Uterus (tissue), 4 donors: ENCODE measurements around the gene ZNF440. TPM values are rescaled to one million over a fixed set of nuclear protein-coding genes. Genes with fewer than 3 reads are reported as not detected.
"Not testable (repeated sequence)": the region's sequence is repeated elsewhere in the genome, so short reads cannot be mapped to it uniquely, and the experiment has no call there.

Experiments used
- DNase-seq, 2 donors: peaks; one replicate each; pipeline ENCODE4 v3.0.0-alpha.2; 2019 to 2020
- H3K27ac ChIP-seq, 2 donors: fragments of 200-600 bp; sonication (generic); 1 replicate in 1 of 2; 2 replicates in 1 of 2; pipeline ENCODE4 v1.5.1; 2016 to 2018
- H3K27me3 ChIP-seq, 2 donors: fragments of 200-600 bp; sonication (generic); one replicate each; pipeline ENCODE4 v1.5.1; 2018 to 2019; ENCODE audit warnings: control low read depth in 1 of 2
- H3K36me3 ChIP-seq, 2 donors: fragments of 200-600 bp; sonication (generic); one replicate each; pipeline ENCODE4 v1.5.1; 2019; ENCODE audit warnings: control low read depth in 1 of 2
- H3K4me1 ChIP-seq, 2 donors: fragments of 200-600 bp; sonication (generic); one replicate each; pipeline ENCODE4 v1.5.1; 2018 to 2019; ENCODE audit warnings: control low read depth in 1 of 2
- H3K4me3 ChIP-seq, 2 donors: fragments of 200-600 bp; sonication (generic); 1 replicate in 1 of 2; 2 replicates in 1 of 2; pipeline ENCODE4 v1.5.1; 2018 to 2019; ENCODE audit warnings: mild to moderate bottlenecking in 1 of 2
- H3K9me3 ChIP-seq, 2 donors: fragments of 200-600 bp; sonication (generic); one replicate each; pipeline ENCODE4 v1.5.1; 2019; ENCODE audit warnings: control low read depth in 1 of 2
- CTCF ChIP-seq, 4 experiments: fragments of 200-600 bp in 2 of 4; fragments of 450-650 bp in 2 of 4; sonication (generic) in 2 of 4; IDR thresholded peaks; one replicate each; pipeline ENCODE4 v1.5.1; 2016 to 2019; ENCODE audit warnings: antibody characterized with exemption in 4 of 4, mild to moderate bottlenecking in 2 of 4, moderate library complexity in 1 of 4
- POLR2A ChIP-seq, 2 donors: fragments of 450-650 bp; IDR thresholded peaks; one replicate each; pipeline ENCODE4 v1.6.1; 2016; ENCODE audit warnings: antibody characterized with exemption in 2 of 2, mild to moderate bottlenecking in 1 of 2, moderate library complexity in 1 of 2
- intact Hi-C: fragments of 100-400 bp; cut with DNase I; formaldehyde crosslinking; loops from one replicate; pipeline ENCODE4 v1.15.1; 2023; ENCODE audit warnings: low total_unique reads
- total RNA-seq, 4 donors: library from RNA; depleted of rRNA in 3 of 4; stranded (reverse); fragments of >200 nt in 3 of 4; gene quantifications; one replicate each; pipeline versions ENCODE4 v1.1.0 to v1.2.4, GENCODE V29; 2014 to 2023
- donor health status: DM: yes; HTN: yes; CAD: no.

The ZNF440 gene
- 100 to 1,000 TPM in 1 of 4 donors, 10 to 100 TPM in 3; 18.5 to 139 (median 23.0) TPM for total RNA-seq

GRCh38 chr19:11814029-11814699 is at the start of gene ZNF440:
Gene ZNF440, plus strand, starts transcription at chr19:11814273. Its CDS starts 175 bp downstream, at chr19:11814448.
- Histone ChIP-seq H3K4me3 (peak within 1 kb of the TSS; percentile 53 to 62), H3K36me3 (no peaks in the 10 kb centered on the region), H3K4me1 (no peaks in the 10 kb centered on the region), H3K27ac (peak within 1 kb of the TSS; percentile 67 to 83), H3K9me3 (no peaks in the 10 kb centered on the region), H3K27me3 (no peaks in the 10 kb centered on the region)
- TF ChIP-seq POLR2A (IDR thresholded peaks at IDR 0.05): peak; percentile 88
- no peak for TF ChIP-seq CTCF (IDR thresholded peaks at IDR 0.05)
- intact Hi-C loops: no loop called here
- peak; percentile 92 to 96 for DNase-seq

GRCh38 chr19:11766597-11767591 is 47.2 kb upstream of the ZNF440 start, which contains the start of gene ZNF441:
Gene ZNF441, plus strand, starts transcription at chr19:11767000. Its CDS starts 194 bp downstream, at chr19:11767194.
- no peaks in the 10 kb centered on the region for H3K4me1 ChIP-seq
- H3K4me3 ChIP-seq: peak within 1 kb of the TSS; percentile 45 to 79
- peak; percentile 95 to 97 for DNase-seq
- H3K36me3 ChIP-seq: no peaks in the 10 kb centered on the region
- TF ChIP-seq CTCF (IDR thresholded peaks at IDR 0.05) (no peak), POLR2A (IDR thresholded peaks at IDR 0.05) (peak; percentile 48 to 82)
- intact Hi-C loops: no loop called here
- H3K27ac ChIP-seq: peak within 1 kb of the TSS; percentile 81 to 84
- no peaks in the 10 kb centered on the region for H3K27me3 ChIP-seq
- no peaks in the 10 kb centered on the region for H3K9me3 ChIP-seq

GRCh38 chr19:11767633-11768133 is 46.4 kb upstream of the ZNF440 start:
- TF ChIP-seq POLR2A (IDR thresholded peaks at IDR 0.05) (no peak), CTCF (IDR thresholded peaks at IDR 0.05) (no peak)
- peak; percentile 22 to 24 for DNase-seq
- peak overlapping the region; percentile 81 to 84 for H3K27ac ChIP-seq
- no peaks in the 10 kb centered on the region for H3K4me1 ChIP-seq
- peak overlapping the region; percentile 45 to 79 for H3K4me3 ChIP-seq
- no peaks in the 10 kb centered on the region for H3K36me3 ChIP-seq
- no peaks in the 10 kb centered on the region for H3K9me3 ChIP-seq
- intact Hi-C loops: no loop called here
- no peaks in the 10 kb centered on the region for H3K27me3 ChIP-seq

GRCh38 chr19:11769995-11770394 is 44.1 kb upstream of the ZNF440 start:
- no peak overlapping the region for H3K27ac ChIP-seq
- H3K9me3 ChIP-seq: peaks cover 0 to 4% of the 10 kb centered on the region in 2 donors
- H3K4me3 ChIP-seq: no peak overlapping the region
- no peak for DNase-seq
- H3K4me1 ChIP-seq: no peaks in the 10 kb centered on the region
- no peaks in the 10 kb centered on the region for H3K36me3 ChIP-seq
- no peak for TF ChIP-seq CTCF (IDR thresholded peaks at IDR 0.05)
- no peak for TF ChIP-seq POLR2A (IDR thresholded peaks at IDR 0.05)
- intact Hi-C loops: no loop called here
- H3K27me3 ChIP-seq: no peaks in the 10 kb centered on the region

GRCh38 chr19:11771520-11771919 is 42.6 kb upstream of the ZNF440 start:
- H3K27me3 ChIP-seq, H3K36me3 ChIP-seq, H3K27ac ChIP-seq, intact Hi-C loops, H3K4me1 ChIP-seq, H3K4me3 ChIP-seq, DNase-seq: not testable (repeated sequence)
- H3K9me3 ChIP-seq: peaks cover 0 to 14% of the 10 kb centered on the region in 2 donors

GRCh38 chr19:11776669-11777068 is 37.4 kb upstream of the ZNF440 start:
- DNase-seq, H3K27ac ChIP-seq, H3K36me3 ChIP-seq, H3K4me3 ChIP-seq, intact Hi-C loops, H3K27me3 ChIP-seq, H3K4me1 ChIP-seq: not testable (repeated sequence)
- peaks cover 6 to 48% of the 10 kb centered on the region in 2 donors for H3K9me3 ChIP-seq
